ENCODE data around the gene TPRG1L.

TPRG1L gene

DNA sequence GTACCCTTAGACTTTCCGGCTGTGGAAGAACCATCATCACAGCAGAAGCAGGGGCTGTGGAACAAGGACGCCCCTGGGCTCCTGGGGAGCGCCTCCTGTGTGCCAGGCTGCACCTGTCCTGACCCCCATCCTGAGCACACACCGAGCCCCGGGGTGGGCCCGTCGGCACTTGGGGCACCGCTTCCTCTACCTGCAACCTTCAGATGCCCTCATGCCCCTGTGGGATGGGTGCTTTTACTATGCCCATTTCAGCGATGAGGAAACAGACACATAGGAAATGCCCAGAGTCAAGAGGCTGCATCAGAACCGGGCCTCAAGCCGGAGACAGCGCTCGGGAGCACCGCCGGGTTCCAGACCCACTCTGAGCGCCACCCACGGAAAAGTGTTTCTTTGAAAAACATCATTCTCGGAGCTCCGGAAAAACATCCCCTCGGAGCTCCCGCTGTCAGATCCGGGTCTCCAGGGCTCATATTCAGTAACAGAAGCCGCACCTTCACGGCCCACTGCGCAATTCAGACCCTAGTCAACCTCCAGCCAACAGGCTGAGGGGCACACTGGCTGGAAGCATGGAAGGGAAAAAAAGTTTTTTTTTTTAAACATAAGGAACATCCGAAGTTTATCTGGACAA is 8.0 kb downstream of the TPRG1L start:
- H3K9me3 ChIP-seq (ENCODE audit: control insufficient read depth, low read length) = no peaks in the 10 kb centered on the region
- no peak overlapping the region for H3K4me3 ChIP-seq (ENCODE audit: low read length)
- no peak for DNase-seq (ENCODE audit: low read depth)
- H3K27me3 ChIP-seq (replicated peaks; ENCODE audit: control insufficient read depth, insufficient read depth, low read length) = no peaks in the 10 kb centered on the region
- H3K36me3 ChIP-seq (ENCODE audit: control insufficient read depth, insufficient read depth, low read length, severe bottlenecking) = peaks cover 75% of the 10 kb centered on the region
- no peaks in the 10 kb centered on the region for H3K4me1 ChIP-seq (ENCODE audit: control insufficient read depth, insufficient read depth, low read length)
- H3K9ac ChIP-seq (ENCODE audit: low read length) = no peak overlapping the region

DNA sequence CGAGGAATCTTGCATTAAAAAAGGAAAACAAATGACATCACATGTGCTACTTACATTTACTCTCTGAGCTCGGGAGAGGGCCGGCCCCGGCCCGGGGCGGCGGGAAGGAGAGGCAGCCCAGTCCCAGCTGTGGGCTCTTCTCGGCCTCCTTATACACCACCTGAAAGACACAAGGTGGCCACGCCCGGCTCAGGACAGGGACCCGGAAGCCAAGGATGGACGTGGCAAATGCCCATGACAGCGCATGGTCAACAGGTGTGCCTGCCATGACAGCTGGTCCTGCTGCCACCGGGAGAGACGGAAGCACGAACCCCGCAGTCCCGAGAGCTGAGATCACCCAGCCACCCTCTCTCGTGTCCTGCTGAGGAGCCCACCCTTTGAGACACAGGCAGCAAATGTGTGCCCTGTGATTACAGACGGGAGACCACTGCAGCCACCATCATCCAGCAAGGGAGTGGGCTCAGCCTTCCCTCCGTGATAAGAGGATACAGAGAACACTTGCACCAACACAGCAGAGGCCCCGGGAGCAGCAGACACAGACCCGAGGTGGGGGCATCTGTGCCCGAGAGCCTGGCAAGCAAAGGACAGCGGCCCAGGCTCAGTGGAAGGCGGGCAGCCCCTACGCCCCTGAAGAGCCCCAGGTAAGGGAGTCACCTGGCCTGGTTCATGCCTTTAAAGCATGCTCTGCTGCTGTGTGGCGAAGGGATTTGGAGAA is 8.7 kb downstream of the TPRG1L start:
- no peak overlapping the region for H3K4me3 ChIP-seq (ENCODE audit: low read length)
- H3K9me3 ChIP-seq (ENCODE audit: control insufficient read depth, low read length) = no peaks in the 10 kb centered on the region
- no peaks in the 10 kb centered on the region for H3K4me1 ChIP-seq (ENCODE audit: control insufficient read depth, insufficient read depth, low read length)
- no peak for DNase-seq (ENCODE audit: low read depth)
- no peaks in the 10 kb centered on the region for H3K27me3 ChIP-seq (replicated peaks; ENCODE audit: control insufficient read depth, insufficient read depth, low read length)
- H3K9ac ChIP-seq (ENCODE audit: low read length) = no peak overlapping the region
- peaks cover 75% of the 10 kb centered on the region for H3K36me3 ChIP-seq (ENCODE audit: control insufficient read depth, insufficient read depth, low read length, severe bottlenecking)

DNA sequence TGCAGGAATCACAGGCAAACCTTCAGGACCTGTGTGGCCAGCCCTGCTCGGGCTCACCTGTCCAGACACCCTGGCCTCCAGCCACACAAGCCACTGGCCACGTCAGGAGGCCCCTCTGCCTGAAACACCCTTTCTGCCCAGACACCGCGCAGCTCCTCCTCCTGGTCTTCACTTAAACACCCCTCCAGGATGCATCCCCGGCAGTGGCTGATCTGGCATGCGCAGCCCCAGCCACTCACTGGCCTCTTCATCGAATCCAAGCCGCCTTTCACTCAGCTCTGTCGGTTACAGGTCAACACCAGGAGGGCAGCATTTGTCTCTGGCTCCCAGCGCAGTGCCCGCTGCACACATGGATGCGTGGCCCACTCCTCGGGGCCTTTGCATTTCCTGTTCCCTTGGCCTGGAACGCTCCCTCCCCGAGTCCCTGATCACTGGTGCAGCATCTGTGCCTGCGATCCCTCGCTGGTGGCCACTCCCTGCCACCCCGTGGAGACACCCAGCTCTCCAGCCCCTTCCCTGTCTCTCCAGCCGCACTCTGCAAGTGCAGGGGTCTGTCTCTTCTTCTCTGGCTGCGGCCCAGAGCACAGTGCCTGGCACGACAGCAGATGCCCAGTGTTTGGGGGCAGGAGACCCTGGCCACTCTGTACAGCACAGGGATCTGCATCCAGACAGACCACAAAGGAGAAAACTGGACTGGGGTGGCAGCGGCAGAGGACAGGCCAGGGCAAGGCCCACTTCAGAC is 9.4 kb downstream of the TPRG1L start:
- H3K9me3 ChIP-seq (ENCODE audit: control insufficient read depth, low read length) = no peaks in the 10 kb centered on the region
- no peaks in the 10 kb centered on the region for H3K27me3 ChIP-seq (replicated peaks; ENCODE audit: control insufficient read depth, insufficient read depth, low read length)
- H3K36me3 ChIP-seq (ENCODE audit: control insufficient read depth, insufficient read depth, low read length, severe bottlenecking) = peaks cover 68% of the 10 kb centered on the region
- no peak overlapping the region for H3K9ac ChIP-seq (ENCODE audit: low read length)
- H3K4me3 ChIP-seq (ENCODE audit: low read length) = no peak overlapping the region
- H3K4me1 ChIP-seq (ENCODE audit: control insufficient read depth, insufficient read depth, low read length) = no peaks in the 10 kb centered on the region
- DNase-seq (ENCODE audit: low read depth) = no peak

DNA sequence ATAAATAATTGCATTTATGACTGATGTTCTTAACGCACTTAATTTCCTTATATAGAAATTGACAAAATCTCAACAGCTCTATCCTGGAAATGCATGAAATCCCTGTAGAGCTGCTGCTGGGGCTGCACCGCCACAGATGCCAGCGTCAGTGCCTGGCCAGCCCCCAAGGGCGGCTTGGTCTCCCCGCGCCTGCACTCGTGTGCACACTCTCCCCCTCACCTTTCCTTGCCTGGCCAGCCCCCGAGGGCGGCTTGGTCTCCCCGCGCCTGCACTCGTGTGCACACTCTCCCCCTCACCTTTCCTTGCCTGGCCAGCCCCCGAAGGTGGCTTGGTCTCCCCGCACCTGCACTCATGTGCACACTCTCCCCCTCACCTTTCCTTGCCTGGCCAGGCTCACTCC is 11.3 kb downstream of the TPRG1L start:
- H3K9me3 ChIP-seq (ENCODE audit: control insufficient read depth, low read length) = no peaks in the 10 kb centered on the region
- DNase-seq (ENCODE audit: low read depth) = no peak
- no peaks in the 10 kb centered on the region for H3K27me3 ChIP-seq (replicated peaks; ENCODE audit: control insufficient read depth, insufficient read depth, low read length)
- no peak overlapping the region for H3K9ac ChIP-seq (ENCODE audit: low read length)
- no peaks in the 10 kb centered on the region for H3K4me1 ChIP-seq (ENCODE audit: control insufficient read depth, insufficient read depth, low read length)
- H3K36me3 ChIP-seq (ENCODE audit: control insufficient read depth, insufficient read depth, low read length, severe bottlenecking) = peaks cover 54% of the 10 kb centered on the region
- H3K4me3 ChIP-seq (ENCODE audit: low read length) = no peak overlapping the region

DNA sequence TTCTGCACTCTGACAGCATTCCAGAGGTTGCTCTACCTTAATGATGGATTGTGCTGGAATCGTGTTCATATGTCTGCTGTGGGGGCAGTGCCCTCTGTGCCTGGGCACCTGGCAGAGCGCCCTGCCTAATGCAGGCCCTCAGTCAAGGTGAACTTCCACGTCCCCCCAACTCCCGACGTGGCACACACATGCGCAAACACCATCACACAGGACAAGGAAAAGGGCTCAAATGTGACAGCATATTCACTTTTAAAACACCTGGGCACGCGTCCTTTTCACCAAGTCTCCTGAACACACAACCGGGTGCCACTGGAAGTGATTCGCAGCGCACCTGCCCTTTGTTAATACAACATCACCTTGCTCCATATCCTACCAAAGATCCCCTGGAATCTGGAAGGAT is 11.7 kb downstream of the TPRG1L start:
- Histone ChIP-seq H3K4me3 (ENCODE audit: low read length) (no peak overlapping the region), H3K36me3 (ENCODE audit: control insufficient read depth, insufficient read depth, low read length, severe bottlenecking) (peaks cover 53% of the 10 kb centered on the region), H3K9ac (ENCODE audit: low read length) (no peak overlapping the region), H3K4me1 (ENCODE audit: control insufficient read depth, insufficient read depth, low read length) (no peaks in the 10 kb centered on the region), H3K27me3 (replicated peaks; ENCODE audit: control insufficient read depth, insufficient read depth, low read length) (no peaks in the 10 kb centered on the region), H3K9me3 (ENCODE audit: control insufficient read depth, low read length) (no peaks in the 10 kb centered on the region)
- no peak for DNase-seq (ENCODE audit: low read depth)

DNA sequence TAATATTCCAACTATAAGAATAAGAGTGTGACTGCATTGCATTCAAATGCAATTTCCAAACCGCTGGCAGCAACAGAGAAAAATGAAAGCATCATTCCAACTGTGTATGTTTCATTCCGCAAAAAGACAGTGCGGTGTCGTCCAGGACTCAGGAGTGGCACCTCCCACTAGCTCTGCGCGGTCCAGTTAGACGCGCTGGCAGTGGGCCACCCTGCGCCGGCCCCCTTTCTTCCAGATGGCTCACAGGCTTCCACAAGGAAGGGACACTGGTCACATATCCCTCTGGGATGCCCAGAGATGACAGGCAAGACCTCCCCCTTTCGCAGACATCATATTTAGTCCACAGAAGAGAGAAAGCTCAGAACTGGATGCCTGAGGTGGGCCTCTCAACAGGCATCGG is 13.2 kb downstream of the TPRG1L start:
- no peaks in the 10 kb centered on the region for H3K27me3 ChIP-seq (replicated peaks; ENCODE audit: control insufficient read depth, insufficient read depth, low read length)
- no peak overlapping the region for H3K9ac ChIP-seq (ENCODE audit: low read length)
- H3K36me3 ChIP-seq (ENCODE audit: control insufficient read depth, insufficient read depth, low read length, severe bottlenecking) = peaks cover 47% of the 10 kb centered on the region
- no peak for DNase-seq (ENCODE audit: low read depth)
- H3K4me1 ChIP-seq (ENCODE audit: control insufficient read depth, insufficient read depth, low read length) = no peaks in the 10 kb centered on the region
- no peaks in the 10 kb centered on the region for H3K9me3 ChIP-seq (ENCODE audit: control insufficient read depth, low read length)
- H3K4me3 ChIP-seq (ENCODE audit: low read length) = no peak overlapping the region

DNA sequence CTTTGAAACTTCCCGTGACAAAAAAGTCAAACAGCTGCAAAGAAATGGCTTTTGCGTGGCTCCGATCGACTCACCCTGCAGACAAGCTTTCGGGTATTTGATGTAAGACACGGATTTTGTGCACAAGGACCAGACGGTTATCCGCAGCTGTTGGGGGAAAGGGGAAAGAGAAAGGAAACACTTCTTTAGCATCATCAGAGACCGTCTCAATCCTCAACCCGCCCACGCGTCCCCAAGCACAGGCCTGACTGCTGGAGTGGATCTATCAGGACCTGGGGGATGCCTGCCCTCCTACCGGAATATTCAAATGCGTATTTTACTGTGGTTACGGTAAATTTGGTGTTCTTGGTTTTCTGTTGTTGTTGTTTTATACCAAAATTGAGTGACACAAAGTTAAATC is 13.9 kb downstream of the TPRG1L start:
- DNase-seq (ENCODE audit: low read depth) = no peak
- Histone ChIP-seq H3K4me3 (ENCODE audit: low read length) (no peak overlapping the region), H3K9me3 (ENCODE audit: control insufficient read depth, low read length) (no peaks in the 10 kb centered on the region), H3K36me3 (ENCODE audit: control insufficient read depth, insufficient read depth, low read length, severe bottlenecking) (peaks cover 47% of the 10 kb centered on the region), H3K9ac (ENCODE audit: low read length) (no peak overlapping the region), H3K4me1 (ENCODE audit: control insufficient read depth, insufficient read depth, low read length) (no peaks in the 10 kb centered on the region), H3K27me3 (replicated peaks; ENCODE audit: control insufficient read depth, insufficient read depth, low read length) (no peaks in the 10 kb centered on the region)

DNA sequence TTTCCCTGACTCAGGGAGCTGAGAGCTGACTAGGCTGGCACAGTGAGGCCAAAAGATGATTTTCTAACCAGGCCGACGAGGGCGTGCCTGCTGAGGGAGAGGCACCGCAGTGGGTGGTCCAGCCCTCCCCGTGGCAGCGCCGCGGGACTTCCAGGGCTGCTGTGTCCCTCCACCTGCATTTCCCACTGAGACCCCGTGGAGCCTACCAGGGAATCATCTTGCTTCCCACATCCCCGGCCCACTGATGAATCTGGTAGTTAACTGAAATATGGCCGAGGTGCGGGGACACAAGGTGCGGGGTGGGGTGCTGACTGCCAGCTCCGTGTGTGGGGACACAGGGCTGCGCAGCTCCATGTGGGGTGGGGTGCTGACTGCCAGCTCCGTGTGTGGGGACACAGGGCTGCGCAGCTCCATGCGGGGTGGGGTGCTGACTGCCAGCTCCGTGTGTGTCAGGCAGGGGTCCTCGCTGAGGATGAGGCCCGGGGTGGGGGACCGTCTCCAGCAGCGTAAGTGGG is 14.6 kb downstream of the TPRG1L start:
- no peak overlapping the region for H3K4me3 ChIP-seq (ENCODE audit: low read length)
- DNase-seq (ENCODE audit: low read depth) = no peak
- H3K9me3 ChIP-seq (ENCODE audit: control insufficient read depth, low read length) = no peaks in the 10 kb centered on the region
- no peak overlapping the region for H3K9ac ChIP-seq (ENCODE audit: low read length)
- H3K27me3 ChIP-seq (replicated peaks; ENCODE audit: control insufficient read depth, insufficient read depth, low read length) = no peaks in the 10 kb centered on the region
- H3K4me1 ChIP-seq (ENCODE audit: control insufficient read depth, insufficient read depth, low read length) = no peaks in the 10 kb centered on the region
- peaks cover 43% of the 10 kb centered on the region for H3K36me3 ChIP-seq (ENCODE audit: control insufficient read depth, insufficient read depth, low read length, severe bottlenecking)

DNA sequence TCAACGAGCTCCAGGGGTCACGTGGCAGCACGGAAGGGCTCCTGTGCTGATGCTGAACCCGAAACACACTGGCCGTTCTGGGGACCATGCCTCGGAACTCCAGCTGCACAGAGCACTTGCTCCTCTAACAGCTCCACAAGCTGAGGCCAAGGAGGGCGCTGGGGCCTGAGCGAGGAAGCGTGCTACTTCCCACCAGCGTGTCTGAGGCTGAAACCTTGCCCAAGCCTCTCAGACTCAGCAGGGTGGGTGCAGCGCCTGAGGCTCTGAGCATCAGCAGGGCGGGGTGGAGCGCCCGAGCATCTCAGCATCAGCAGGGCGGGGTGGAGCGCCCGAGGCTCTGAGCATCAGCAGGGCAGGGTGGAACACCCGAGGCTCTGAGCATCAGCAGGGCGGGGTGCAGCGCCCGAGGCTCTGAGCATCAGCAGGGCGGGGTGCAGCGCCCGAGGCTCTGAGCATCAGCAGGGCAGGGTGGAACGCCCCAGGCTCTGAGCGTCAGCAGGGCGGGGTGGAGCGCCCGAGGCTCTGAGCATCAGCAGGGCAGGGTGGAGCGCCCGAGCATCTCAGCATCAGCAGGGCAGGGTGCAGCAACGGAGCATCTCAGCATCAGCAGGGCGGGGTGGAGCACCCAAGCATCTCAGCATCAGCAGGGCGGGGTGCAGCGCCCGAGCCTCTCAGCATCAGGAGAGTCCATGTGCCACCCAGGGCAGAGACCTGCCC is 15.5 kb downstream of the TPRG1L start:
- no peaks in the 10 kb centered on the region for H3K27me3 ChIP-seq (replicated peaks; ENCODE audit: control insufficient read depth, insufficient read depth, low read length)
- H3K4me3 ChIP-seq (ENCODE audit: low read length) = no peak overlapping the region
- no peaks in the 10 kb centered on the region for H3K4me1 ChIP-seq (ENCODE audit: control insufficient read depth, insufficient read depth, low read length)
- H3K36me3 ChIP-seq (ENCODE audit: control insufficient read depth, insufficient read depth, low read length, severe bottlenecking) = peaks cover 41% of the 10 kb centered on the region
- H3K9me3 ChIP-seq (ENCODE audit: control insufficient read depth, low read length) = no peaks in the 10 kb centered on the region
- no peak for DNase-seq (ENCODE audit: low read depth)
- H3K9ac ChIP-seq (ENCODE audit: low read length) = no peak overlapping the region

DNA sequence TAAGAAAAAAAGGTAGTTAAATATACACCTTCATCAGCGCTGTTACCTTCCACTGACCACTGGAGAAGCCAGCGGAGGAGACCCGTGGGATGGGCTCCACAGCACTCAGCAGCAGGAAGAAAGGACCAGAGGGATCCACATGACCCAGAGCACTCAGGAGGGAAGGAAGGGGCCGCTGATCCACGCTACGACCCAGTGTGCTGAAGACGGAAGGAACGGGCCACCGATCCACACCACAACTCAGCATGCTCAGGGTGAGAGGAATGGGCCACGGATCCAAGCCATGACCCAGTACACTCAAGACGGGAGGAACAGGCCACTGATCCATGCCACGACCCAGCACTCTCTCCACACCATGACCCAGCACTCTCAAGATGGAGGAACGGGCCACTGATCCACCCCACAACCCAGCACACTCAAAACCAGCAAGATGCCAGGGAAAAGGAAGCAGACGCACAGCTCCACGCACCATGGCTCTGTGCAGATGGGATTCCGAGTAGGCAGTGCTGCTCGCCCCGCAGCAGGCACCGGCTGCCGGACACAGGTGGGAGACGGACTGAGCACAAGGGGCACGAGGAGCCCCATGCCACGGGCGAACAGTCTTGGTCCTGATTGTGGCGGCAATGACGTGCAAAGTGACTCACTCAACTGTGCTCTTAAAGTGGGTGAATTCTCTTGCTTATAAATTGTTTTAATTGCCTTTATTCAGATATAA is 16.4 kb downstream of the TPRG1L start:
- no peak overlapping the region for H3K9ac ChIP-seq (ENCODE audit: low read length)

More for the DNA sequence above, 16.4 kb downstream of the TPRG1L start:
- no peaks in the 10 kb centered on the region for H3K9me3 ChIP-seq (ENCODE audit: control insufficient read depth, low read length)
- H3K4me3 ChIP-seq (ENCODE audit: low read length) = no peak overlapping the region
- no peak for DNase-seq (ENCODE audit: low read depth)
- H3K27me3 ChIP-seq (replicated peaks; ENCODE audit: control insufficient read depth, insufficient read depth, low read length) = no peaks in the 10 kb centered on the region
- H3K4me1 ChIP-seq (ENCODE audit: control insufficient read depth, insufficient read depth, low read length) = no peaks in the 10 kb centered on the region
- peaks cover 36% of the 10 kb centered on the region for H3K36me3 ChIP-seq (ENCODE audit: control insufficient read depth, insufficient read depth, low read length, severe bottlenecking)
